ENCODE results near the gene SLC8A1.

GRCh38 chr2:40120957-40121356 lies 330.9 kb downstream of the SLC8A1 start:
- TF ChIP-seq POLR2A (IDR thresholded peaks at IDR 0.05) (no peak), CTCF (IDR thresholded peaks at IDR 0.05) (no peak), EP300 (IDR thresholded peaks at IDR 0.05; ENCODE audit: low read depth) (no peak)
